Measurements from ENCODE around the gene FAM83E.

DNA sequence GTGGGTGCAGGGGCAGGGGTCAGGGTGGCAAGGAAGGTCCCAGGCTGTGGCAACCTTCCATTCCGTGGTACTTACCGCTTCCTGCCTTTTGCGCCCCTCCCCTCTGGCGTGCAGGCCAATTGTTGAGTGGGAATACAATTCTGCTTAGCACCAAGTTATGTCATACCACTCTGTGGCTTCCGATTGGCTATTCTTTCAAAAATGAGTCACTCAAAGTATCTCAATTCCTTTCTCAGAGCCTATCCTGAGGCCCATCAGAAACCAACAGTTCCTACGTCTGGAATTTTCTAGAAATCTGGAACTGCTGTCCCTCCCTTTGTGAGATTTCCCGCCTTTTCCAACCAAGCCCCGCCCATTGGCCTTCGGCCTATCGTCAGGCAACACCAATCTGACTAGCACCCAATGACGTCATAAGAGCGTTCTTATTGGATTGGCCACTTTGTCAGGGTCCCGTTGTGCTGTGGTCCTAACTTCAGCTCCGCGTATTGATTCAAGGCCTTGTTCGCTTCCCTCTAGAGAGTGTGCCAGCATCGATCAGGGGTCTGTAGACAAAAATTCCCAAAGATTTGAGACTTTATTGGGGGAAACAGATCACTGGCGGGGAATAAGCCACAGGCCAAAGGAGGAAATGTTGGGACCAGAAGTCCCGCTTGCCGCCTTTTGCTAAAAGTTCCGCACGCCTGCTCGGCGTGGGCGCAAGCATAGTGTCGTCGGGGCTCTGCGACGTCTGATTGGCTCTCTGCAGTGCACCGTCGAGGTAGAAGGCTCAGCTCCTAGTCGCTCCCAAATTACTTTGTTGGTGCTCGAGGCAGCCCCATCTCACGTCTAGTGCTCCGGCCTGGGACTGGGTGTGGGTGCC is 46.2 kb upstream of the FAM83E start:
- TF ChIP-seq CTCF (conservative IDR thresholded peaks at IDR 0.05; ENCODE audit: low read length) (no peak), EZH2phosphoT487 (IDR thresholded peaks at IDR 0.05; ENCODE audit: borderline replicate concordance, low read depth, low read length) (no peak)

Measured in OCI-LY7 (cell line).